ENCODE data around the gene PELI1.

The PELI1 gene

GRCh38 chr2:64151476-64151875, 7.3 kb upstream of the PELI1 start:
- no peak for DNase-seq

- no peak for DNase-seq
These were observed 1.5 kb upstream of the PELI1 start for GRCh38 chr2:64145714-64146113.

- peak; percentile 26 for DNase-seq
These were observed 899 bp upstream of the PELI1 start for GRCh38 chr2:64145119-64145518.

GRCh38 chr2:64143169-64144056, 807 bp downstream of the PELI1 start:
- DNase-seq, result peak; percentile 77

- DNase-seq, result no peak
These were observed 1.5 kb downstream of the PELI1 start for GRCh38 chr2:64142741-64143168.

GRCh38 chr2:64141674-64142405, 2.4 kb downstream of the PELI1 start:
- no peak for DNase-seq

GRCh38 chr2:64140665-64141200, 3.5 kb downstream of the PELI1 start:
- no peak for DNase-seq

- no peak for DNase-seq
These were observed 4.3 kb downstream of the PELI1 start for GRCh38 chr2:64139956-64140355.

- no peak for DNase-seq
These were observed 6.2 kb downstream of the PELI1 start for GRCh38 chr2:64137996-64138395.

- DNase-seq, result no peak
These were observed 6.7 kb downstream of the PELI1 start for GRCh38 chr2:64137567-64137966.

GRCh38 chr2:64135421-64135820, 8.8 kb downstream of the PELI1 start:
- no peak for DNase-seq

- no peak for DNase-seq
These were observed 9.4 kb downstream of the PELI1 start for GRCh38 chr2:64134813-64135212.

GRCh38 chr2:64133828-64134227, 10.4 kb downstream of the PELI1 start:
- DNase-seq, result no peak

- DNase-seq, result no peak
These were observed 10.9 kb downstream of the PELI1 start for GRCh38 chr2:64133354-64133753.

GRCh38 chr2:64130333-64130732, 13.9 kb downstream of the PELI1 start:
- no peak for DNase-seq

- DNase-seq, result no peak
These were observed 15.3 kb downstream of the PELI1 start for GRCh38 chr2:64128943-64129391.

GRCh38 chr2:64128406-64128805, 15.8 kb downstream of the PELI1 start:
- DNase-seq, result no peak

- DNase-seq, result no peak
These were observed 17.1 kb downstream of the PELI1 start for GRCh38 chr2:64127119-64127518.

GRCh38 chr2:64126601-64127000, 17.6 kb downstream of the PELI1 start:
- no peak for DNase-seq

- DNase-seq, result no peak
These were observed 19.6 kb downstream of the PELI1 start for GRCh38 chr2:64124571-64124970.

- no peak for DNase-seq
These were observed 20.1 kb downstream of the PELI1 start for GRCh38 chr2:64124168-64124567.

GRCh38 chr2:64123740-64124139, 20.5 kb downstream of the PELI1 start:
- DNase-seq, result no peak

GRCh38 chr2:64122358-64122757, 21.9 kb downstream of the PELI1 start:
- no peak for DNase-seq

GRCh38 chr2:64120928-64121327, 23.3 kb downstream of the PELI1 start:
- DNase-seq, result no peak
